ENCODE data around the gene ARHGAP27. TPM values are rescaled to one million over a fixed set of nuclear protein-coding genes. Genes with fewer than 3 reads are reported as not detected.

The ARHGAP27 gene
- total RNA-seq, 4 donors from 2014 or later: 31.5 to 38.6 (median 33.1) TPM

- Histone ChIP-seq H3K27ac (peak overlapping the region in 2 of 3 donors; percentile 59 to 72), H3K27me3 (no peaks in the 10 kb centered on the region), H3K4me1 (peaks cover 5 to 17% of the 10 kb centered on the region in 2 donors), H3K9me3 (no peaks in the 10 kb centered on the region), H3K36me3 (no peaks in the 10 kb centered on the region), H3K4me3 (replicated peaks in 1 of 3) (no peak overlapping the region)
- intact Hi-C loops (cut with DNase I): no loop called here
- TF ChIP-seq CTCF (IDR thresholded peaks at IDR 0.05): no peak
- no peak for TF ChIP-seq POLR2A (IDR thresholded peaks at IDR 0.05)
- no peak for DNase-seq
- WGBS, 2 donors: 94 to 95% methylated on average over 8 of the region's 8 CpGs
Observed at GRCh38 chr17:45372325-45372869, 60.3 kb downstream of the ARHGAP27 start.

GRCh38 chr17:45371414-45372324 lies 61.0 kb downstream of the ARHGAP27 start:
- peak in 1 of 2 donors; percentile 21 for TF ChIP-seq POLR2A (IDR thresholded peaks at IDR 0.05)
- no peak for TF ChIP-seq CTCF (IDR thresholded peaks at IDR 0.05)
- 30 to 43% methylated on average over 27 to 43 of the region's 55 CpGs for WGBS, 2 donors
- no peak overlapping the region for H3K4me3 ChIP-seq (replicated peaks in 1 of 3)
- intact Hi-C loops (cut with DNase I): no loop called here
- peaks cover 5 to 17% of the 10 kb centered on the region in 2 donors for H3K4me1 ChIP-seq
- peak; percentile 87 to 91 for DNase-seq
- no peaks in the 10 kb centered on the region for H3K9me3 ChIP-seq
- H3K36me3 ChIP-seq: no peaks in the 10 kb centered on the region
- H3K27ac ChIP-seq: peak overlapping the region in 2 of 3 donors; percentile 59 to 72
- no peaks in the 10 kb centered on the region for H3K27me3 ChIP-seq

GRCh38 chr17:45370949-45371413 lies 61.7 kb downstream of the ARHGAP27 start:
- intact Hi-C loops (cut with DNase I): no loop called here
- Histone ChIP-seq H3K27ac (no peak overlapping the region), H3K9me3 (no peaks in the 10 kb centered on the region), H3K4me3 (replicated peaks in 1 of 3) (no peak overlapping the region), H3K27me3 (no peaks in the 10 kb centered on the region), H3K36me3 (no peaks in the 10 kb centered on the region), H3K4me1 (peaks cover 5 to 17% of the 10 kb centered on the region in 2 donors)
- TF ChIP-seq CTCF (IDR thresholded peaks at IDR 0.05): no peak
- no peak for TF ChIP-seq POLR2A (IDR thresholded peaks at IDR 0.05)
- 86 to 95% methylated on average over 8 of the region's 8 CpGs for WGBS, 2 donors
- DNase-seq: no peak

GRCh38 chr17:45369421-45369820 lies 63.2 kb downstream of the ARHGAP27 start:
- H3K27me3 ChIP-seq: no peaks in the 10 kb centered on the region
- DNase-seq: no peak

More at GRCh38 chr17:45369421-45369820, 63.2 kb downstream of the ARHGAP27 start:
- H3K36me3 ChIP-seq: no peaks in the 10 kb centered on the region
- WGBS, 2 donors: 92 to 95% methylated on average over 1 of the region's 1 CpG
- peaks cover 5 to 20% of the 10 kb centered on the region in 2 donors for H3K4me1 ChIP-seq
- no peak overlapping the region for H3K27ac ChIP-seq
- H3K9me3 ChIP-seq: no peaks in the 10 kb centered on the region
- TF ChIP-seq POLR2A (IDR thresholded peaks at IDR 0.05) (no peak), CTCF (IDR thresholded peaks at IDR 0.05) (no peak)
- no peak overlapping the region for H3K4me3 ChIP-seq (replicated peaks in 1 of 3)
- intact Hi-C loops (cut with DNase I): no loop called here
